Measurements from ENCODE around the gene MKLN1.

GRCh38 chr7:131365838-131366237, 38.2 kb downstream of the MKLN1 start:
- TF ChIP-seq GATA2 (IDR thresholded peaks at IDR 0.05; ENCODE audit: low read depth, low read length) (no peak), GATA3 (IDR thresholded peaks at IDR 0.05; ENCODE audit: low read depth, low read length) (no peak)

Measured in SH-SY5Y (cell line).